ENCODE results near the gene CCDC157.

- no peak for TF ChIP-seq CTCF (IDR thresholded peaks at IDR 0.05; ENCODE audit: low read length)
- no peak for TF ChIP-seq EZH2 (IDR thresholded peaks at IDR 0.05; ENCODE audit: borderline replicate concordance, low read length)
Observed at GRCh38 chr22:30381264-30381663, 24.5 kb downstream of the CCDC157 start.
